Urinary bladder (tissue), 4 donors: ENCODE data around the gene PPP1R12A. TPM values are rescaled to one million over a fixed set of nuclear protein-coding genes. Genes with fewer than 3 reads are reported as not detected.

ENCODE experiments used
- DNase-seq: peaks from one replicate; pipeline ENCODE4 v3.0.0-alpha.2; 2015; ENCODE audit errors: extremely low spot score
- H3K27ac ChIP-seq: one replicate; pipeline ENCODE4 v1.5.1; 2013; ENCODE audit warnings: low read depth, mild to moderate bottlenecking, moderate library complexity
- H3K36me3 ChIP-seq: one replicate; pipeline ENCODE4 v1.6.1; 2013; ENCODE audit warnings: mild to moderate bottlenecking, moderate library complexity; ENCODE audit not compliant: insufficient read depth
- H3K4me1 ChIP-seq: one replicate; pipeline ENCODE4 v1.6.1; 2013; ENCODE audit warnings: mild to moderate bottlenecking, moderate library complexity; ENCODE audit not compliant: insufficient read depth
- H3K4me3 ChIP-seq: one replicate; pipeline ENCODE4 v1.5.1; 2013; ENCODE audit warnings: low read depth, low read length
- WGBS: extraction: QIAGEN DNeasy Blood & Tissue Kit; methylation state at CpG from one replicate; pipeline ENCODE4 v1.1.7; 2013; 5-methylcytosine and 5-hydroxymethylcytosine counted together
- polyA plus RNA-seq: library from polyadenylated mRNA; stranded (reverse); fragments of 200-250 nt; gene quantifications from one replicate; pipeline ENCODE4 v1.2.3, GENCODE V29; 2013
- total RNA-seq: library from RNA; depleted of rRNA; stranded (reverse); fragments of >200 nt; gene quantifications from one replicate; pipeline ENCODE4 v1.2.3, GENCODE V29; 2014
- donor health status: healthy with polysubstance abuse.
- donor health status: healthy.

The PPP1R12A gene
- total and polyA plus RNA-seq, 2 donors: 177 to 668 TPM

- no peaks in the 10 kb centered on the region for H3K36me3 ChIP-seq
These were observed 159.4 kb downstream of the PPP1R12A start for GRCh38 chr12:79775355-79776027.

GRCh38 chr12:79773896-79774295 lies 161.0 kb downstream of the PPP1R12A start:
- DNase-seq: no peak
- H3K36me3 ChIP-seq: no peaks in the 10 kb centered on the region
- H3K4me1 ChIP-seq: no peaks in the 10 kb centered on the region
- no peak overlapping the region for H3K27ac ChIP-seq
- H3K4me3 ChIP-seq: no peak overlapping the region

More at GRCh38 chr12:79775355-79776027, 159.4 kb downstream of the PPP1R12A start:
- no peak overlapping the region for H3K4me3 ChIP-seq
- H3K27ac ChIP-seq: no peak overlapping the region
- no peaks in the 10 kb centered on the region for H3K4me1 ChIP-seq
- no peak for DNase-seq
- WGBS: 58% methylated on average over 3 of the region's 3 CpGs

- Histone ChIP-seq H3K27ac (no peak overlapping the region), H3K4me3 (no peak overlapping the region), H3K4me1 (no peaks in the 10 kb centered on the region), H3K36me3 (no peaks in the 10 kb centered on the region)
- DNase-seq: no peak
- WGBS: 89% methylated on average over 2 of the region's 2 CpGs
These were observed 164.9 kb downstream of the PPP1R12A start for GRCh38 chr12:79769860-79770485.

- 66% methylated on average over 5 of the region's 5 CpGs for WGBS
- H3K4me3 ChIP-seq: no peak overlapping the region
- no peak overlapping the region for H3K27ac ChIP-seq
- DNase-seq: no peak
- no peaks in the 10 kb centered on the region for H3K4me1 ChIP-seq
- no peaks in the 10 kb centered on the region for H3K36me3 ChIP-seq
These were observed 165.6 kb downstream of the PPP1R12A start for GRCh38 chr12:79769189-79769859.

- no peaks in the 10 kb centered on the region for H3K36me3 ChIP-seq
- 88% methylated on average over 3 of the region's 3 CpGs for WGBS
- no peak for DNase-seq
- H3K4me3 ChIP-seq: no peak overlapping the region
- H3K27ac ChIP-seq: no peak overlapping the region
- peaks cover 2% of the 10 kb centered on the region for H3K4me1 ChIP-seq
These were observed 168.0 kb downstream of the PPP1R12A start for GRCh38 chr12:79766705-79767464.

GRCh38 chr12:79765157-79765556 lies 169.7 kb downstream of the PPP1R12A start:
- no peak overlapping the region for H3K27ac ChIP-seq
- H3K4me3 ChIP-seq: no peak overlapping the region
- no peaks in the 10 kb centered on the region for H3K36me3 ChIP-seq
- DNase-seq: no peak
- 39% methylated on average over 1 of the region's 1 CpG for WGBS
- peaks cover 2% of the 10 kb centered on the region for H3K4me1 ChIP-seq

- Histone ChIP-seq H3K36me3 (no peaks in the 10 kb centered on the region), H3K4me3 (no peak overlapping the region), H3K4me1 (peaks cover 2% of the 10 kb centered on the region), H3K27ac (no peak overlapping the region)
- 73% methylated on average over 3 of the region's 3 CpGs for WGBS
- no peak for DNase-seq
These were observed 170.3 kb downstream of the PPP1R12A start for GRCh38 chr12:79764641-79765040.

GRCh38 chr12:79763766-79764452 lies 171.0 kb downstream of the PPP1R12A start:
- 73% methylated on average over 5 of the region's 5 CpGs for WGBS
- H3K36me3 ChIP-seq: no peaks in the 10 kb centered on the region
- H3K4me3 ChIP-seq: no peak overlapping the region
- peaks cover 2% of the 10 kb centered on the region for H3K4me1 ChIP-seq
- DNase-seq: no peak
- H3K27ac ChIP-seq: no peak overlapping the region

GRCh38 chr12:79761341-79761740 lies 173.6 kb downstream of the PPP1R12A start:
- H3K36me3 ChIP-seq: no peaks in the 10 kb centered on the region
- H3K4me3 ChIP-seq: no peak overlapping the region
- 23% methylated on average over 1 of the region's 1 CpG for WGBS
- H3K27ac ChIP-seq: no peak overlapping the region
- H3K4me1 ChIP-seq: peaks cover 2% of the 10 kb centered on the region
- no peak for DNase-seq

- Histone ChIP-seq H3K36me3 (no peaks in the 10 kb centered on the region), H3K4me1 (no peaks in the 10 kb centered on the region), H3K27ac (no peak overlapping the region), H3K4me3 (no peak overlapping the region)
- DNase-seq: no peak
These were observed 187.6 kb downstream of the PPP1R12A start for GRCh38 chr12:79747274-79747673.

GRCh38 chr12:79737875-79738718 lies 196.8 kb downstream of the PPP1R12A start:
- Histone ChIP-seq H3K4me1 (no peaks in the 10 kb centered on the region), H3K27ac (no peak overlapping the region), H3K4me3 (no peak overlapping the region), H3K36me3 (peaks cover 2% of the 10 kb centered on the region)
- whole genome bisulfite sequencing: 34% methylated on average over 4 of the region's 4 CpGs
- DNase-seq: no peak

- DNase-seq: no peak
- Histone ChIP-seq H3K36me3 (peaks cover under 1% of the 10 kb centered on the region), H3K4me1 (no peaks in the 10 kb centered on the region), H3K4me3 (no peak overlapping the region), H3K27ac (no peak overlapping the region)
These were observed 202.3 kb downstream of the PPP1R12A start for GRCh38 chr12:79732638-79733037.
